Stimulated activated CD8-positive, alpha-beta memory T cell treated with anti-CD3 and anti-CD28 coated beads, Interleukin-12 subunit alpha, Interleukin-12 subunit beta, amount 100 ng/mL, for 24 hours (primary cell): Measurements from ENCODE around the gene CXCR4.

Experiments used
- DNase-seq: peaks from one replicate; pipeline ENCODE4 v3.0.0-alpha.2; 2020; ENCODE audit errors: extremely low read depth

The CXCR4 gene

GRCh38 chr2:136131961-136132824 is 14.2 kb upstream of the CXCR4 start:
- DNase-seq: no peak

- DNase-seq: no peak
Measured at GRCh38 chr2:136131484-136131960, 13.6 kb upstream of the CXCR4 start.

- no peak for DNase-seq
Measured at GRCh38 chr2:136130511-136130910, 12.6 kb upstream of the CXCR4 start.

- no peak for DNase-seq
Measured at GRCh38 chr2:136130045-136130444, 12.1 kb upstream of the CXCR4 start.

GRCh38 chr2:136129601-136130000 is 11.7 kb upstream of the CXCR4 start:
- no peak for DNase-seq

- DNase-seq: no peak
Measured at GRCh38 chr2:136128905-136129304, 11.0 kb upstream of the CXCR4 start.

GRCh38 chr2:136128366-136128765 is 10.4 kb upstream of the CXCR4 start:
- DNase-seq: no peak

GRCh38 chr2:136127356-136127755 is 9.4 kb upstream of the CXCR4 start:
- no peak for DNase-seq

- no peak for DNase-seq
Measured at GRCh38 chr2:136126421-136126926, 8.5 kb upstream of the CXCR4 start.

GRCh38 chr2:136126021-136126420 is 8.1 kb upstream of the CXCR4 start:
- DNase-seq: no peak

- DNase-seq: no peak
Measured at GRCh38 chr2:136125236-136125635, 7.3 kb upstream of the CXCR4 start.

- DNase-seq: no peak
Measured at GRCh38 chr2:136124805-136125204, 6.9 kb upstream of the CXCR4 start.

GRCh38 chr2:136122661-136123060 is 4.7 kb upstream of the CXCR4 start:
- no peak for DNase-seq

GRCh38 chr2:136121204-136121910 is 3.4 kb upstream of the CXCR4 start:
- DNase-seq: no peak

GRCh38 chr2:136119717-136120675 is 2.0 kb upstream of the CXCR4 start:
- DNase-seq: no peak

- DNase-seq: no peak
Measured at GRCh38 chr2:136118819-136119716, 1.1 kb upstream of the CXCR4 start.

GRCh38 chr2:136117391-136117841 is 533 bp downstream of the CXCR4 start:
- DNase-seq: no peak

GRCh38 chr2:136116813-136117390 is 1.0 kb downstream of the CXCR4 start:
- no peak for DNase-seq

GRCh38 chr2:136116151-136116812 is 1.7 kb downstream of the CXCR4 start:
- no peak for DNase-seq
